H1 (cell line): ENCODE data around the gene HMGB1. TPM values are rescaled to one million over a fixed set of nuclear protein-coding genes. Genes with fewer than 3 reads are reported as not detected.

Source experiments
- CTCF ChIA-PET: fragments of 300-600 bp; sonication (Branson Sonifier 250); formaldehyde crosslinking; loops from one replicate; lab custom pipeline; 2021; ENCODE audit not compliant: partially characterized antibody; lab: Charles Lee
- POLR2A ChIA-PET: fragments of 300-600 bp; sonication (Branson Sonifier 250); formaldehyde crosslinking; loops from one replicate; lab custom pipeline; 2021; ENCODE audit warnings: inconsistent platforms; ENCODE audit not compliant: partially characterized antibody; lab: Charles Lee
- DNase-seq, 2 experiments: peaks; one replicate each; pipeline versions ENCODE4 v3.0.0 to v3.0.0-alpha.2; 2010 to 2022; ENCODE audit warnings: low spot score in 2 of 2, low read depth in 1 of 2, mixed read lengths in 1 of 2
- FAIRE-seq: peaks from 2 replicates; lab custom pipeline; 2011; peaks lifted over from hg19 to GRCh38; lab: Jason Lieb, UNC
- H2AFZ ChIP-seq: 2 replicates; pipeline ENCODE4 v1.8.1; 2012; ENCODE audit warnings: low read length, inconsistent platforms
- H2AK5ac ChIP-seq: 2 replicates; pipeline ENCODE4 v1.6.1; 2013; ENCODE audit warnings: low read depth, low read length
- H2BK120ac ChIP-seq: replicated peaks from 2 replicates; pipeline ENCODE3; 2013; ENCODE audit warnings: low read depth, low read length, inconsistent platforms
- H2BK12ac ChIP-seq: 2 replicates; pipeline ENCODE4 v1.6.1; 2013; ENCODE audit warnings: low read depth, low read length
- H2BK15ac ChIP-seq: 2 replicates; pipeline ENCODE4 v1.6.1; 2013; ENCODE audit warnings: low read length
- H2BK20ac ChIP-seq: 2 replicates; pipeline ENCODE4 v1.6.1; 2013; ENCODE audit warnings: low read length
- H2BK5ac ChIP-seq: 2 replicates; pipeline ENCODE4 v1.6.1; 2013; ENCODE audit warnings: low read depth, low read length
- H3K14ac ChIP-seq: 2 replicates; pipeline ENCODE4 v1.6.1; 2013; ENCODE audit warnings: inconsistent platforms; ENCODE audit not compliant: insufficient read length
- H3K18ac ChIP-seq: 2 replicates; pipeline ENCODE4 v1.6.1; 2013; ENCODE audit warnings: low read length; ENCODE audit errors: extremely low read depth
- H3K23ac ChIP-seq: 2 replicates; pipeline ENCODE4 v1.6.1; 2013; ENCODE audit warnings: inconsistent platforms; ENCODE audit not compliant: insufficient read length
- H3K23me2 ChIP-seq: 2 replicates; pipeline ENCODE4 v1.6.1; 2013; ENCODE audit warnings: low read depth, low read length
- H3K27ac ChIP-seq: 2 replicates; pipeline ENCODE4 v1.6.1; 2011; ENCODE audit warnings: low read depth, low read length, inconsistent platforms
- H3K27me3 ChIP-seq, 4 experiments: replicated peaks in 1 of 4; 1 replicate in 1 of 4; 2 replicates in 3 of 4; pipeline versions ENCODE4 v1.6.1 to v1.8.1; 2011 to 2013; ENCODE audit warnings: low read length in 3 of 4, mild to moderate bottlenecking in 3 of 4, inconsistent platforms in 2 of 4, mixed read lengths in 2 of 4, moderate library complexity in 1 of 4; ENCODE audit not compliant: control insufficient read depth in 3 of 4, insufficient read depth in 3 of 4; ENCODE audit errors: extremely low read depth in 1 of 4
- H3K36me3 ChIP-seq, 4 experiments: 2 replicates each; pipeline versions ENCODE4 v1.6.1 to v1.8.1; 2011 to 2013; ENCODE audit warnings: mild to moderate bottlenecking in 4 of 4, low read length in 3 of 4, moderate library complexity in 2 of 4, control low read depth in 1 of 4, inconsistent platforms in 1 of 4; ENCODE audit not compliant: insufficient read depth in 4 of 4, control insufficient read depth in 2 of 4
- H3K4ac ChIP-seq: replicated peaks from 2 replicates; pipeline ENCODE3; 2013; ENCODE audit warnings: low read length, low read depth, mixed read lengths, inconsistent platforms; ENCODE audit not compliant: insufficient read length
- H3K4me1 ChIP-seq, 4 experiments: replicated peaks in 1 of 4; 1 replicate in 1 of 4; 2 replicates in 3 of 4; pipeline versions ENCODE4 v1.6.1 to v1.8.1; 2011 to 2013; ENCODE audit warnings: low read length in 3 of 4, inconsistent platforms in 2 of 4, mixed read lengths in 1 of 4; ENCODE audit not compliant: insufficient read depth in 4 of 4, control insufficient read depth in 3 of 4
- H3K4me2 ChIP-seq, 2 experiments: 2 replicates each; pipeline versions ENCODE4 v1.6.1 to v1.8.1; 2011 to 2013; ENCODE audit warnings: low read depth in 2 of 2, low read length in 2 of 2, control low read depth in 1 of 2, inconsistent platforms in 1 of 2, mild to moderate bottlenecking in 1 of 2; ENCODE audit not compliant: insufficient read depth in 1 of 2
- H3K4me3 ChIP-seq, 4 experiments: fragments of 200-600, 300-600 bp in 1 of 4; sonication (generic), shearing (Covaris generic), sonication (Bioruptor Twin) in 1 of 4; 2 replicates each; pipeline versions ENCODE4 v1.5.1 to v1.8.1; 2011 to 2016; ENCODE audit warnings: low read length in 4 of 4, low read depth in 3 of 4, control low read depth in 2 of 4, inconsistent platforms in 2 of 4, mild to moderate bottlenecking in 2 of 4, mixed read lengths in 1 of 4, moderate library complexity in 1 of 4; ENCODE audit not compliant: insufficient read depth in 2 of 4; ENCODE audit errors: extremely low read depth in 1 of 4
- H3K56ac ChIP-seq: replicated peaks from 2 replicates; pipeline ENCODE3; 2013; ENCODE audit warnings: low read depth, mild to moderate bottlenecking, mixed read lengths, low read length, inconsistent platforms; ENCODE audit not compliant: insufficient read length
- H3K79me1 ChIP-seq: 2 replicates; pipeline ENCODE4 v1.6.1; 2013; ENCODE audit warnings: low read depth, low read length, control low read depth
- H3K79me2 ChIP-seq, 2 experiments: 2 replicates each; pipeline versions ENCODE4 v1.6.1 to v1.8.1; 2012 to 2013; ENCODE audit warnings: low read length in 2 of 2, mild to moderate bottlenecking in 2 of 2, inconsistent platforms in 1 of 2; ENCODE audit not compliant: insufficient read depth in 2 of 2, control insufficient read depth in 1 of 2
- H3K9ac ChIP-seq, 4 experiments: replicated peaks in 1 of 4; 1 replicate in 1 of 4; 2 replicates in 3 of 4; pipeline versions ENCODE4 v1.6.1 to v1.8.1; 2011 to 2013; ENCODE audit warnings: low read depth in 3 of 4, low read length in 3 of 4, control low read depth in 2 of 4, mild to moderate bottlenecking in 2 of 4, moderate library complexity in 2 of 4, inconsistent platforms in 1 of 4; ENCODE audit errors: extremely low read depth in 1 of 4
- H3K9me3 ChIP-seq, 2 experiments: 2 replicates each; pipeline versions ENCODE4 v1.6.1 to v1.8.1; 2012 to 2013; ENCODE audit warnings: mild to moderate bottlenecking in 2 of 2, moderate library complexity in 2 of 2, control low read depth in 1 of 2, inconsistent platforms in 1 of 2, low read depth in 1 of 2, low read length in 1 of 2, mixed read lengths in 1 of 2; ENCODE audit not compliant: insufficient read depth in 2 of 2
- H4K20me1 ChIP-seq, 2 experiments: replicated peaks in 1 of 2; 2 replicates each; pipeline versions ENCODE3 to v1.8.1; 2011 to 2013; ENCODE audit warnings: inconsistent platforms in 2 of 2, low read length in 2 of 2, mild to moderate bottlenecking in 1 of 2; ENCODE audit not compliant: insufficient read depth in 2 of 2, control insufficient read depth in 1 of 2
- H4K5ac ChIP-seq: 2 replicates; pipeline ENCODE4 v1.6.1; 2013; ENCODE audit warnings: low read length, low read depth, mixed read lengths, inconsistent platforms; ENCODE audit not compliant: insufficient read length
- H4K8ac ChIP-seq: 2 replicates; pipeline ENCODE4 v1.8.0; 2013; ENCODE audit warnings: mild to moderate bottlenecking, moderate library complexity, low read length, inconsistent platforms; ENCODE audit not compliant: insufficient read depth; ENCODE audit errors: extremely low read depth
- H4K91ac ChIP-seq: replicated peaks from 2 replicates; pipeline ENCODE3; 2013; ENCODE audit warnings: low read length, mixed read lengths, inconsistent platforms; ENCODE audit not compliant: insufficient read length
- E2F6 ChIP-seq: IDR thresholded peaks from 2 replicates; pipeline ENCODE4 v1.6.1; 2012; ENCODE audit warnings: inconsistent platforms
- FOSL1 ChIP-seq: IDR thresholded peaks from 2 replicates; pipeline ENCODE4 v1.6.1; 2011; ENCODE audit warnings: mild to moderate bottlenecking, low read depth, low read length, moderate library complexity; ENCODE audit not compliant: insufficient read depth
- PHF8 ChIP-seq: fragments of 200-600 bp; sonication (generic); conservative IDR thresholded peaks from 2 replicates; pipeline ENCODE4 v1.7.1; 2012; ENCODE audit warnings: low read depth, mild to moderate bottlenecking, inconsistent platforms, low read length, moderate library complexity
- RBBP5 ChIP-seq: IDR thresholded peaks from 2 replicates; pipeline ENCODE4 v1.7.1; 2012; ENCODE audit warnings: low read depth, mild to moderate bottlenecking, inconsistent platforms, low read length, moderate library complexity, borderline replicate concordance
- SIRT6 ChIP-seq: IDR thresholded peaks from one replicate; pipeline ENCODE4 v1.7.1; 2012; ENCODE audit warnings: low read length, inconsistent platforms
- SP1 ChIP-seq: IDR thresholded peaks from 2 replicates; pipeline ENCODE4 v1.6.1; 2011; ENCODE audit warnings: low read depth, low read length
- ZNF274 ChIP-seq: IDR thresholded peaks from 2 replicates; pipeline ENCODE4 v1.7.0; 2012; ENCODE audit warnings: low read length, borderline replicate concordance; ENCODE audit errors: extremely low read depth
- WGBS, 2 experiments: shearing (Covaris generic) in 1 of 2; methylation state at CpG; one replicate each; pipeline versions ENCODE4 v1.1.6 to v1.1.7; 2013 to 2015; ENCODE audit warnings: low lambda C conversion rate in 2 of 2, mixed read lengths in 2 of 2, inconsistent platforms in 1 of 2, low coverage in 1 of 2, missing lambda C conversion rate in 1 of 2; ENCODE audit not compliant: insufficient replicate concordance in 2 of 2, insufficient coverage in 1 of 2, insufficient read length in 1 of 2; ENCODE audit errors: extremely low coverage in 1 of 2, missing lambda C conversion rate in 1 of 2; 5-methylcytosine and 5-hydroxymethylcytosine counted together
- long read RNA-seq, 2 experiments: library from RNA in 1 of 2; library from capped mRNA in 1 of 2; stranded (forward); transcript quantifications; one replicate each; pipeline ENCODE4 v2.0.0, GENCODE V29; 2021; ENCODE audit warnings: inconsistent platforms in 1 of 2
- polyA minus RNA-seq, 3 experiments: library from RNA; depleted of rRNA, polyadenylated mRNA; stranded (reverse); fragments of >200 nt; gene quantifications; 1 replicate in 2 of 3; 2 replicates in 1 of 3; pipeline ENCODE4 v1.2.3, GENCODE V29; 2011
- polyA plus RNA-seq, 7 experiments: library from polyadenylated mRNA; depleted of rRNA in 3 of 7; stranded (reverse) in 5 of 7; unstranded in 2 of 7; fragments of >200 nt in 5 of 7; fragments of 200-250 nt in 2 of 7; gene quantifications; 1 replicate in 5 of 7; 2 replicates in 1 of 7; 4 replicates in 1 of 7; pipeline versions ENCODE4 v1.2.1 to v1.2.3, GENCODE V29; 2011 to 2013; ENCODE audit warnings: missing spikeins in 2 of 7, mixed read lengths in 2 of 7
- total RNA-seq: library from RNA; stranded (reverse); fragmentation: NEBNext Ultra II Directional; extraction: Animal tissue kit (Norgen Biotek cat#: 25700); gene quantifications from 2 replicates; pipeline ENCODE4 v1.2.1, GENCODE V29; 2021

The HMGB1 gene
- total RNA-seq: 757 and 776 TPM in 2 replicates
- polyA plus RNA-seq (2011; rRNA removed): 67.8 and 123 TPM in 2 replicates
- 303 TPM for polyA plus RNA-seq (2011; cell fraction: cytosol; rRNA removed)
- 62.1 TPM for polyA plus RNA-seq (2011; cell fraction: nucleus; rRNA removed)
- 583 to 967 TPM (median 661 TPM) in 4 replicates for polyA plus RNA-seq (2012, experiment 1 of 2)
- 172 TPM for polyA plus RNA-seq (2012, experiment 2 of 2)
- 859 TPM for polyA plus RNA-seq (2013, experiment 1 of 2)
- 868 TPM for polyA plus RNA-seq (2013, experiment 2 of 2)
- polyA minus RNA-seq (2011; rRNA and poly(A)+ RNA removed): 56.3 and 62.2 TPM in 2 replicates
- polyA minus RNA-seq (2011; cell fraction: cytosol; rRNA and poly(A)+ RNA removed): 212 TPM
- 96.1 TPM for polyA minus RNA-seq (2011; cell fraction: nucleus; rRNA and poly(A)+ RNA removed)
- long read RNA-seq, experiment 1, full-length matches to known transcripts: 153 of 786 reads
- long read RNA-seq, experiment 1, partial matches to known transcripts: 309 of 786 reads
- long read RNA-seq, experiment 1, other reads (novel, unspliced or antisense): 324 of 786 reads
- long read RNA-seq, experiment 2, full-length matches to known transcripts: 1,895 of 2,003 reads
- long read RNA-seq, experiment 2, partial matches to known transcripts: 82 of 2,003 reads
- long read RNA-seq, experiment 2, other reads (novel, unspliced or antisense): 26 of 2,003 reads

GRCh38 chr13:30465593-30466357, at the start of gene HMGB1:
Gene HMGB1 (minus strand): TSS chr13:30465936. CDS start chr13:30463680, 2,256 bp downstream.
- Histone ChIP-seq H2AFZ (no peak within 1 kb of the TSS), H4K91ac (no peak within 1 kb of the TSS), H3K14ac (no peak within 1 kb of the TSS), H3K79me1 (no peaks in the 10 kb centered on the region), H4K20me1 (peaks cover 0 to 11% of the 10 kb centered on the region in 2 experiments), H3K4me2 (peak within 1 kb of the TSS; percentile 87), H4K8ac (peak within 1 kb of the TSS; percentile 99; the same call in 1 of the 2 replicates), H2BK15ac (no peak within 1 kb of the TSS), H3K9ac (peak within 1 kb of the TSS; percentile 91 to 100 (median 94)), H3K36me3 (peaks cover 4 to 27% (median 22%) of the 10 kb centered on the region in 4 experiments), H2AK5ac (no peak within 1 kb of the TSS), H3K27me3 (no peaks in the 10 kb centered on the region), H3K9me3 (no peaks in the 10 kb centered on the region), H2BK120ac (no peak within 1 kb of the TSS), H3K79me2 (peaks cover 5 to 30% of the 10 kb centered on the region in 2 experiments), H3K23me2 (peaks cover 1% of the 10 kb centered on the region), H3K56ac (no peak within 1 kb of the TSS), H3K4me3 (peak within 1 kb of the TSS; percentile 65 to 96 (median 85)), H2BK12ac (no peak within 1 kb of the TSS; the same call in 1 of the 2 replicates), H3K4me1 (peaks cover 0 to 3% (median 3%) of the 10 kb centered on the region in 4 experiments; a peak in 4 of 7 replicates), H3K4ac (no peak within 1 kb of the TSS), H3K27ac (peak within 1 kb of the TSS; percentile 98), H4K5ac (peak within 1 kb of the TSS; percentile 50), H2BK5ac (peak within 1 kb of the TSS; percentile 85; the same call in 1 of the 2 replicates), H2BK20ac (no peak within 1 kb of the TSS), H3K18ac (peak within 1 kb of the TSS; percentile 48; the same call in 1 of the 2 replicates), H3K23ac (no peak within 1 kb of the TSS)
- ChIA-PET POLR2A (interaction anchor here (0.6 to 3.7 kb wide), 32 partner anchors 10 to 333 kb away, joined by 3 to 53 read pairs (median 4); partner anchors contain the start of genes KATNAL1, UBE2L5 and USPL1), CTCF (interaction anchor here (0.8 kb wide), 1 partner anchor 115 kb away, joined by 3 read pairs; no protein-coding TSS in a partner anchor)
- FAIRE-seq (no peak), DNase-seq (peak; percentile 94 to 97)
- WGBS, 2 experiments: 3% methylated on average over 53 of the region's 57 CpGs; no CpG with 5 or more reads in 1 of the 2 experiments
- TF ChIP-seq FOSL1 (no peak), SP1 (peak; percentile 87), SIRT6 (no peak), RBBP5 (peak; percentile 55; the same call in 1 of the 2 replicates), PHF8 (peak; percentile 74; the same call in 1 of the 2 replicates), ZNF274 (no peak), E2F6 (peak; percentile 71)
